Skeletal muscle cell (primary cell): ENCODE data around the gene LEUTX.

Experiments used
- DNase-seq: peaks from one replicate; pipeline ENCODE4 v3.0.0-alpha.2; 2010; ENCODE audit warnings: low read depth
- H3K4me3 ChIP-seq: 2 replicates; pipeline ENCODE4 v1.5.1; 2011; ENCODE audit warnings: low read depth, mild to moderate bottlenecking, control low read depth, low read length, moderate library complexity

Gene LEUTX

DNA sequence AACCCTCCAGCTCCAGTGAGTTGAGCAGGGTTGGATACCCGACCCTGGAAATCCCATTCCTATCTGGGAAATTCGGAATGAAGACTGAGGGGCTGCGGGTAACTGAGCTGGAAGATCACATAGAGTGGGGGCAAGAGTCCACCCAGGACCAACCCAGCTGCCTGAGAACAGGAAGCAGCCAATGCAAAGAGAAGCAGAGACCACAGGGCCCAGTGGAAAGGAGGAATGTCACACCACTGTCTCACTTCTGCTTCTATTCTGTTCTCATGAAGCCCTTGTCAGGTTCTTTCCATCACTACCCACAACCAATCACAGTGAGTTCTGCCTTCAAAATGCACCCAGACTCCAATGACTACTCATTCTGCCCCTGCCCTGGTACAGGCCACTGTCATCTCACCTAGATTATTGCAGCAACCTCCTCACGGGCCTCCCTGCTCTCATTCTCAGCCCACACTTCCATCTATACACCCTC lies 40.0 kb downstream of the LEUTX start:
- DNase-seq: no peak
- no peak overlapping the region for H3K4me3 ChIP-seq

DNA sequence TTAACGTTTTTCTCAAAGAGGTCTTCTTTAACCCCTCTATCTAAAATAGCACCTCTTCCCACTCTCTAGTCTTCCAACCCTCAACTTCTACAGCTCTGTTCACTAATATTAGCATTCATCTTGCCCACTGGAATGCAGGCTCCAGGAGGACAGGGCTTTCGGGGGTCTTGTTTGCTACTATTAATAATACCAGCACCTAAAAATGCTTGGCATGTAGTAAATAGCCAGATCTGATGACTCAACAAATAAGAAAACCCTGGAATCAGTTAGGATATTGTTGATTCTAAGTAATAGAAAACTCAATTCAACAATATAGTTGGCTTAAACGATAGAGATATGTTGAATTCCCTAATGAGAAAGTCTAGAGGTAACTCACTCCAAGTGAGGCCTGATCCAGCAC lies 41.1 kb downstream of the LEUTX start:
- DNase-seq: no peak
- no peak overlapping the region for H3K4me3 ChIP-seq

DNA sequence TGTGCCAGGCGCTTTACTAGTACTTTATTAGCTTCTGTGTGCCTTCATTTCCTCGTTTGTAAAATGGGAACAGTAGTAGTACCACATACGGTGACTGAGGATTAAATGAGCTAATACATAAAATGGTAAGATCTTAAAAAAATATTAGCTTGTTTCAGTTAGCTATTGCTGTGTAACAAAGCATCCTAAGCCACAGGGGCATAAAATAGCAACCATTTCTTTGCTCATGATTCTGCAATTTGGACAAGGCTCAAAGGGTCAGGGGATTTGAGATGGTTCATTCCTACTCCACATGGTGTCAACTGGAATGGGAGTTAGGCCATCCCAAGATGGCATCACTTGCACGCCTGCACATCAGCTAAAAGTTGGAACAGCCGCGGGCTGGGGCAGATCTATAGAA lies 42.0 kb downstream of the LEUTX start:
- no peak overlapping the region for H3K4me3 ChIP-seq
- DNase-seq: no peak

DNA sequence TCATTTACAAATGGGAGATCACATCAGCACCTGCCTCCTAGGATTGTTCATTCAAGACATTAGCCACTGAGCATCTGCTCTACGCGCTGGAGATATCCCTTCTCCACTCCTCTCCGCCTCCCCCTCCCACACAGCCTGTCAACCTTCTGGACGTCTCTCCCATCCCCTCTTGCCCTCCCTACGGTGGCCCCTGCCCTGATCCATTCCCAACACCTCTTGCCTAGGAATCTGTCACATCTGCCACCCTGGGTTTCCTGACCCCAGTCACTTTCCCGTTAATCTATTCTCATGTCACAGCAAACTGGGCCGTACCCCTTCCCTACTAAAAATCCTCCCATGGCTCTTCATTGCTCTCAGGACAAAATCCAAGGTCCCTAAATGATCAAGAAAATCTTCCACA lies 45.0 kb downstream of the LEUTX start:
- peak overlapping the region; percentile 85 for H3K4me3 ChIP-seq
- no peak for DNase-seq

DNA sequence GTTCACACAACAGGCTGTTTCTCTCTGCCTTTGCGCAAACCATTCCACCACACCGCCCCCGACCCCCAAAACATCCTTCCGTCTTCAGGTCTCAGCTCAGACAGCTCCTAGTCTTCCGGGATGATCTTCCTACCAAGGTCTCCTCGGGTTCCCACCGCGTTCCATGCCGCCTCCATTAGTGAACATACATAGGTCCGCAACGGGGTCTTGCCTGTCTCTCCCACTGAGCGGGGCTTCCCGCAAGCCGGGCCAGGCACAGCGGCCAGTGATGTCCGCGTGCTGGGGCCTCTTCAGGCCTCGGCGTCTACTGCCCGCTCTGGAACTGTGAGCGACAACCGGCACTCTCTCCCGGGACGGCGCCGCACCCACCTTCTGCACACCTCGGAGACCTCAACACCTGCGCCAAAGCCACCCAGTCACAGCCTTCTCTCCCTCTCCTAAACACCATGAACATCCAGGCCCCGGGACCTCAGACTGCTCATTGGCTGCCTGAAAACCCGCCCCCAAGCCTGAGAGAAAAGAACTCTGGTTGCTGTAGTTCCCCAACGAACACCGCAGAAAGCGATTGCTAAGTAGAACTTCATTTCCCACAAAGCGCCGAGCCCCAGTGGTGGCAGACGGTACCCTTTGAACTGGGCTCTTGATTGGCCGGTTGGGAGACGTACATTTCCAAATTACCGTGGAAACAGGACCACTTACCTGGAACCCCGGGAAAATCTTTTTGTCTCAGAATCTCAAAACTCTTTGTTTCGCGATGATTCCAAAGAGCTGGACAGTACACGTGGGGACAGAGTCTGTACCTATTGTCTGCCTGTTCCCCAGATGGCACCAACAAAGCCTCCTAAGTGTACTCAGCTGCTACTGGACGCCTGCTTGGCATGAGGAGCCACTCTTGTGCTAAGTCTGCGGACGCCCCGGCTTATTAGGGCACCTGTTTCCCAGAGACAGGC lies 45.8 kb downstream of the LEUTX start:
- DNase-seq: peak; percentile 71
- peak overlapping the region; percentile 85 for H3K4me3 ChIP-seq

DNA sequence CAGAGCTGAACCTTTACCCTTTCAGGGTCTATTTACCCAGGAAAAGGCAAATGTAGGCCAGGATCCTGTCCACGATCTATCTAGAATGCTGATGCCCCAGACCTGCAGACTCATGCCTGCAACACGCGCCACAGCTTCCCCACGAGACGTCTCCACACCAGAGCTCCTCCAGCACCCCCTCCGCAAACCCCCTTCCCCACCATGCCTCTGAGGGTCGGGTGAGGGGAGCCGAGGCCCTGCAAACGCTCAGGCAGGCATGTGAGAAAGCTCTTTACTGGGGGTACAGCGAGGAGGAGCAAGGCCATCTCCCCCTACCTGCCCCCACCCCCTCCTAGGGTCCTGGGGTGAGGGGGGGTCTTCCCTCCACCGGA lies 46.4 kb downstream of the LEUTX start:
- H3K4me3 ChIP-seq: no peak overlapping the region

DNA sequence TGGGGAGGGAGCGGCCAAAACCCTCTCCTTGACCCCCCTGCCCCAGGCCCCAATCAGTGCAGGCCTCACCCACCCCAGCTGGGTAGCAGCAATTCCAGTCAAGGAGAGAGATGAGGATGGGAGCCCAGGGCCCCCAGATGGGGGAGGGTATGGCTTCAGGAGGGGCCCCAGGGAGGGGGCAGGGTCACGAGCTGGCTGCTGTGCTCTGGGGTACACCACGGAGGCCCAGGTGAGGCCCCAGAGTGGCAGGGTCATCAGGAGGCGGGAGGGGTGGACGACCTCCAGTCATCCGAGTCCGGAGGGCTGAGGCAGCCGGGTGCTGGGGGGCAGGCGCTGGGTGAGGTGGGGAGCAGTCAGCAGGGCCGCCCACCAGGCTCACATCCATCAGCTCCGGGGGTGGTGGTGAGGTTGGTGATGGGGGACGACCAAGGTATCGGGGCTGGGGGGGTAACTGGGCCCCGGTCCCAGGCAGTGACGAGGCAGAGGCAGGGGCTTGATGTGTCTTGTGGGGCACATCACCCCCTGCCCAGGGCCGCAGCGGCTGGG lies 47.0 kb downstream of the LEUTX start:
- no peak overlapping the region for H3K4me3 ChIP-seq
- no peak for DNase-seq

More for the DNA sequence above, 46.4 kb downstream of the LEUTX start:
- DNase-seq: no peak

DNA sequence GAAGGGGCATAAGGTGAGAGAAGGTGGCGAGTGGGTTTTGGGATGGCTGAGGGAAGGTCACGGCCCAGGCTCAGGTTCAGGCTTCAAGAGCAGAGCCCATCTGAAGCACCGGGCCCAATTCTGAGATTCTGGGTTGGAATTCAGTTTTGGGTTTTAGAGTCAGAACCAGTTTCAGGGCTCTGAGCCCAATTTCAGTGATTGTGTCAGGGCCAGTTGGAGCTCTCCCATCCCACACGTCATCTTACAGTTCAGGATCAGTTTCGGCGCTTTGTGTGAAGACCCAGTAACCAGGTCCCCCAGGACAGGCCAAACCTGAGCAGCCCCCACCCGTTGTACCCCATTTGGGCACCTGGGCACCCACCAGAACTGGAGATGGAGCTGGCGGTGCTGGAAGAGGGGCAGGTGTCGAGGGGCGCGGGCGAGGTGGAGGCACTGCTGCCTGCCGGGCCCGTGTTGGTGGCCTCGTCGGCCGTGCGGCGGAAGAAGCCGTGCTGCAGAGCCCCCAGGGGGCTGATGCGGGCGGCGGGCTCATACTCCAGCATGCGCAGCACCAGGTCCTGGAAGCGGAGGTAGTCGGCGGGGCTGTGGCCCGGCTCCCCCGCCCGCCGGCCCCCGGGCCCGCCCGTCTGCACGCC lies 47.8 kb downstream of the LEUTX start:
- no peak overlapping the region for H3K4me3 ChIP-seq
- DNase-seq: no peak

DNA sequence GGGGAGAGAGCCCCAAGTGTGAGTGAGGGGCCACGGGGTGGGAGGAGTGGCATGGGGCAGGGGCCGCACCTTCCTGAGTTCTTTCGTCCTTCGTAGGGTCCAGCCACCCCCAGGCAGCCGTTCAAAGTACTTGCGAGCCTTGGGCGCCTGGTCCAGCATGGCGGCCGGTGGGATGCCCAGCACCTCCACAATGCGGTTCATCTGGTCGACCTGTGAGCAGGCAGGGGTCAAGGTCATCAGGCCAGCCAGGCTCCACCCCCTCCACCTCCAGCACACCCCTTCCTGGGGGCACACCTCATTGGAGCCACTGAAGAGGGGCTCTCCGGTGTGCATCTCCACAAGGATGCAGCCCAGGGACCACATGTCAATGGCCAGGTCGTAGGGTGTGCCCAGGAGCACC lies 48.6 kb downstream of the LEUTX start:
- DNase-seq: no peak
- no peak overlapping the region for H3K4me3 ChIP-seq

DNA sequence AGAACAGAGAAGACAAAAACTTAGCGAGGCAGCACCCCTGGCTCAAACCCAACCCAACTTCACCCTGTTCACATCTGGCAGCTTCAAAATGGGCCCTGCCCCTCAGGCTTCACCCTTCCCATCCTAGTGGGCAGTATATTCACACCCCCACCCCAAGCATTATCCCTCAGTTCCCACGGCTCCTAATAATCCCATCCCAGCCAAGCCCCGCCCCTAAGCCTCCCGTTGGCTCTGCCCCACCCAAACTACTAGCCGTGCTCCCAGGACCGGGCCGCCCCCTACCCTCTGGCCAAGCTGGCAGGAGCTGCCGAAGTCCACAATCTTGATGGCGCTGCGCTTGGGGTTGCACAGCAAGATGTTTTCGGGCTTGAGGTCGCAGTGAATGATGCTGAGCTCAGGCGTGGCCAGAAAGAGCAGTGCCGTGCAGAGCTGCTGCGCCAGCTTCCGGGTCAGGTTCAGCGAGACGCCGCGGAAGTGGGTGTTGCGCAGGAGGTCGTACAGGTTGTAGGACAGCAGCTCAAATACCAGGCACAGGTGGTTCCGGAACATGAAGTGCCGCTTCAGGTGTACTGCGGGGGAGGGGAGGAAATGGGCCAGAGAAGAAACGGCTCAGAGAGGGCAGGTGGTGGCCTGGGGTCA lies 49.5 kb downstream of the LEUTX start:
- H3K4me3 ChIP-seq: no peak overlapping the region
- no peak for DNase-seq

DNA sequence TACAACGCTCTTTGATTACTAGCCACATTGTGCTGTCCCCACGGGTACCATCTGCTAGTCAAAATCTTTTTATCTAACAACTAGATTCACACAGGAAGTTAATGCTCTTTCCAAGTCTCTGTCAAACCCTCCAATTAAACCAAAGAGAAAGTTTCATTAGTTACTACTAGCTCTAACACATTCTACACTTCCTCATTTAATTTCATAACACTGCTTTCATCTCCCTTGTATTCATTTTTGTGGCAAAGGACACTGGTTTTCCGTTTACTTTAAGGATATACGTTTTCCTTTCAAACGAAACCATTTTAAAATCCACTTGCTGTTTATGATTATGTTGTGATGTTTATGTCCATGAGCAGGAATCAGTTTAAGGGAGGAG lies 50.0 kb downstream of the LEUTX start:
- H3K4me3 ChIP-seq: no peak overlapping the region
- no peak for DNase-seq

DNA sequence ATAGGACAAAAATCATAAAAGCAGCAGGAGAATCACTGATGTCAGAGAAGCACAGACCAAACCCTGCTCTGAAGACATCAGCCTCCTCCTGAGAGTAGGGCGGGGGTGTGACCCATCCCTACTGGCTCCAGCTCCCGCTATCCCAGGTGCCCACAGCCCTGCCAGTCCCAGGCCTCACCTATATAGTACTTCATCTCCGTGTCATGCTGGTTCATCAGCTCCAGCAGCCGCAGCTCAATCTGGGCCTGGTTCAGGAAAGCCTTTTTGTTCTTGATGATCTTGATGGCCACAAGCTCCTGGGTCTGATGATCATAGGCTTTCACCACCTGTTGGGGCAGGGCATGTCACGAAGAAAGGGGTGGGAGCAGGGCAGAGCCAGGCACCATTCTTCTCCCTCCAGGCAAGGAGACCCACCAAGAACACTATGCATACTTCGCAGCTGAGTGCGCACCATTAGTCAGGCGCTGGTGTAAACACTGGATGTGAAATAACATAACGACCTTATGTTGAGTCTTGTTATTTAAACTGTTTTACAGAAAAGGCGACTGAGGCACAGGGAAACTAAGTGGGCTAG lies 51.1 kb downstream of the LEUTX start:
- H3K4me3 ChIP-seq: no peak overlapping the region
- no peak for DNase-seq

DNA sequence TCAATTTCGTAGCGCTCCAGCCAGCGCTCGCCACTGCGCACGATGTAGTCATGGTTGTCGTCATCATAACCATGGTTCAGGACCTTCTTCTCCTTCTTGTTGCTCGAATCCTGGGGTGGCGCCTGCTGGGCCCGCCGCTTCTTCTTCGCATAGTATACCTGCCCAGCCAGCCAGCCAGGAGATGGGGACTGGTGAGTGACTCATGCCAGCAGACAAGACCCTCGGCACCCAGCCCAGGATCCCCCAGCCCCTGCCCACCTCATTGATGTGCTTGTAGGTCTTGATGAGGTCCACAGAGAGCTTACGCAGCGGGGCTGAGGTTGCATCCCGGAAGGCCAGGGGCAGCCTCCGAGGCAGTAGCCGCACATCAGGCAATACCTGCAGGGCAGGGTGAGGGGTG lies 51.8 kb downstream of the LEUTX start:
- no peak for DNase-seq
- no peak overlapping the region for H3K4me3 ChIP-seq

DNA sequence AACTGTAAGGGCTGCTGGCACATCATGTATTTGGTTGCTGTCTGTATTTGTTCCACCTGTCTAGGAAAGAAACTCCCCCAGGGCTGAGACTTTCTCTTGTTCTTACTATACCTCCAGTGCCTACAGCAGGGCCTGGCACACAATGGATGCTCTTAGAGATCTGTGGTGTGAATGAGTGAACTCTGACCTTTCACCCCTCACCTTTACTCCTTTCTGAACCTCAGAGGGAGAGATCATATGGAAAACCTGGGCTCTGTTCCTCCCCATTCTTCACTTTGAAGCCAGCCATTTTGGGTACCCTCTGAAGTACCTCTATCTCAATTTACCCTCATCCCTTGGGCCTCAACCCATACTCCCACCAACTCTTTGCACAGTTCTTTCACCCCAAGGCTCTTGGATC lies 52.2 kb downstream of the LEUTX start:
- H3K4me3 ChIP-seq: no peak overlapping the region
- DNase-seq: no peak

DNA sequence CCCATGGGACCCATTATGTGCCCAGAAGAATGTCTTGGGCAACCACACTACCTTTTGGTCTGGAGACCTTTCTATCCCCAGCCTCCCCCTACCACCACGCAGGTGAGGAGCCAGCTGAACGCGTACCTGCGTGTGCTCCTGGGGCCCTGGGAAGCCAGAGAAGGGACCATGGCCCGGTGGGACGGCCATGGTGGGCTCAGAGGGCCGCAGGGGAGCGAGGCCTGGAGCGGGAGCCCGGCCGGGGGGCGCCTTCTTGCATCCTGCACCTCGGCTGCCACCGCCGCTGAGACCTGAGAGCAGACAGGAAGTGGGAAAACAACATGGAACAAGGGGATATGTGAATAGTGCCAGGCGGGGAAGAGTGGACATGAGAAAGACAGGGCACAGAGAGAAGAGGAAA lies 53.0 kb downstream of the LEUTX start:
- no peak for DNase-seq
- no peak overlapping the region for H3K4me3 ChIP-seq

DNA sequence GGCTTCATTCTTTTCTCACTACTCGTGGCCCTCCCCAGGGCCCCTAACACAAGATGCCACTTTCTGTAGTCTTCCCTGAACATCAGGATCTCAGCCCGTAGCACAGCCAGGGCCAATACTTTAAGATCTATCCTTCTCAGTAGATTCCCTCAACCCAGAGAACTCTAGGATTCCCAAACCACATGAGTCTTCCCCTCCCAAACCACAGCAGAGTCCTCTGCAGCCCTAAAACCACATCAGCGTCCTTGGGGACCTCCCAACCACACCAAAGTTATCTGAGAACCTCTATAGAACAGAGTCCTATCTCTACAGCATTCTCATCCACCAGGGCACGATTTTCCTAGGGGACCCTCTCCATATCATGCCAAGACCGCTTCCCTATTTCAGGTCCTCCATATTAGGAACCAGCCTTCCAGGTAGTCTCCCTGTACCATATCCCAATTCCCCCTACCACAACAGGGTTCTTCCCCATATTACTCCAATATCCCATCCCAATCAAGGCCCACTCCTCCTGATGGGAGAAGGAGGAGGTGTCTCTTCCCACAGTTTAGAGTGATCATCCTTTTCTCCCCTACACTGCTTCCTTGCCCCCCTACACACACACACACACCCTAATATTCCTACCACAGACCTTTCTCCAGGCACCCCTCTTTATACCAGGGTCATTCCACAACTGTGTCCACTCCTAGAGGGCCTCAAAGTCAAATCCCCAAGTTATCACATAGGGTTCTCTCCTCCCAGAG lies 53.9 kb downstream of the LEUTX start:
- peak overlapping the region; percentile 81 for H3K4me3 ChIP-seq
- no peak for DNase-seq

DNA sequence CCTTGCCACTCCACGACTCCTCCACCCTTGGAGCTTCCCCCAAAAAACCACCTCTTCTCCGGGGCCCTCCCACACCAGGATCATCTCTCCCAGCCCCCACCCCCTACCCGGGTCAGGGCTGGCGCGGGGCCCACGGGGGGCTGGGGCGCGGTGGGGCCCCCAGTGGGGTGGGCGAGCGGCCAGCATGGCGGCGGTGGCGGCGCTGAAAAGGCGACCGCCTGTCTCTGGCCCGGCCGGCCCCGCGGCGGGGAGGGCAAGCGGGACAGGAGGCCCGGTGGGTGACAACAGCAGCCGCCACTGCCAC lies 54.5 kb downstream of the LEUTX start:
- peak overlapping the region; percentile 81 for H3K4me3 ChIP-seq
- no peak for DNase-seq

DNA sequence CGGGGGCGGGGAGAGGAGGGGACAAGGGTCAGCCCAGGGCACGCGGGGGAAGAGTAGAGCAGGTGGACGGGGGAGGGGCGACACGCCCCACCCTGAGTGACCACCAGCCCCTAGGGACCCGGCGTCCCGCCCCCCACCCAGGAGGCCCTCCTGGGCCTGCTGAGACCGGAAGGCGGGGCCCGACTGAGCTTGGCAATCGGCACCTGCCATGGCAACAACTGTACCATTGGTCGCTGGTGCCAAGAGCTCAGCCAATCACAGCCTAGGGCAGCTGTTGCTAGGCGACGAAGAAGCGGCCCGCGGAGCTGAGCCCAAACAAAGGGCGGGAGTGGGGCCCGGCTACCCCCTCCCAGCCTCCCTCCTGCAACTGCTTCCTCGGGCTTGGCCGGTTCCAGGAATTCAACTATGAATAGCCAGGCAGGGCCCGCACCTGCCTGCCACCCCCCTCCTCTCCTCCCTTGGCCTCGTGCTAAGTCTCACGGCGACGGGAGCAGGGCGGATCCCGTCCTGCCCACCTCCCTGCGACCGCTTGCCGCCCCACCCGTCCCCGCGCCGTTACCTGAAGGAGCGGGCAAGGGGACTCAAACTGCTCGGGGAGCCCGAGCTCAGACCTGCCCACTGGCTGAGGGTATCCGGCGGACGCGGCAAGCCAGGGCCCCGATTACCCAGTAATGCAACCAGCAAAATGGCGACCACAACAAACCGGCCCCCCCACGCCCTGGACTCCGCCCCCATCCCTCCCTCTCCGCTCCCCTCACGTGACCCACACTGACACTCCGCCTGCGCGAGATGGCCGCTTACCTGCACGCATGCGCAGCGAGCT lies 55.0 kb downstream of the LEUTX start, which contains the start of gene DYRK1B:
DYRK1B (minus strand) TSS at position 699 of the 823 bp plus-strand sequence. CDS start 2,295 bp downstream, outside the sequence.
- H3K4me3 ChIP-seq: peak within 1 kb of the TSS; percentile 81
- DNase-seq: peak; percentile 92
